HL-60 (cell line): ENCODE measurements around the gene ZNF716.

ENCODE experiments used
- GABPA ChIP-seq: IDR thresholded peaks from 2 replicates; pipeline ENCODE4 v1.6.1; 2012; ENCODE audit warnings: low read depth
- POLR2AphosphoS5 ChIP-seq: IDR thresholded peaks from 2 replicates; pipeline ENCODE4 v1.6.1; 2012; ENCODE audit warnings: low read depth
- REST ChIP-seq: IDR thresholded peaks from 2 replicates; pipeline ENCODE4 v1.6.1; 2012; ENCODE audit warnings: low read depth; ENCODE audit not compliant: insufficient replicate concordance
- TF ChIP-seq, protein P1 (sequence below): IDR thresholded peaks from one replicate; pipeline ENCODE4 v1.5.1; 2011; ENCODE audit warnings: low read length, control low read depth, inconsistent platforms; ENCODE audit not compliant: insufficient read depth

GRCh38 chr7:57427146-57427545, 22.8 kb upstream of the ZNF716 start:
- no peak for TF ChIP-seq GABPA
- TF ChIP-seq, protein P1, sequence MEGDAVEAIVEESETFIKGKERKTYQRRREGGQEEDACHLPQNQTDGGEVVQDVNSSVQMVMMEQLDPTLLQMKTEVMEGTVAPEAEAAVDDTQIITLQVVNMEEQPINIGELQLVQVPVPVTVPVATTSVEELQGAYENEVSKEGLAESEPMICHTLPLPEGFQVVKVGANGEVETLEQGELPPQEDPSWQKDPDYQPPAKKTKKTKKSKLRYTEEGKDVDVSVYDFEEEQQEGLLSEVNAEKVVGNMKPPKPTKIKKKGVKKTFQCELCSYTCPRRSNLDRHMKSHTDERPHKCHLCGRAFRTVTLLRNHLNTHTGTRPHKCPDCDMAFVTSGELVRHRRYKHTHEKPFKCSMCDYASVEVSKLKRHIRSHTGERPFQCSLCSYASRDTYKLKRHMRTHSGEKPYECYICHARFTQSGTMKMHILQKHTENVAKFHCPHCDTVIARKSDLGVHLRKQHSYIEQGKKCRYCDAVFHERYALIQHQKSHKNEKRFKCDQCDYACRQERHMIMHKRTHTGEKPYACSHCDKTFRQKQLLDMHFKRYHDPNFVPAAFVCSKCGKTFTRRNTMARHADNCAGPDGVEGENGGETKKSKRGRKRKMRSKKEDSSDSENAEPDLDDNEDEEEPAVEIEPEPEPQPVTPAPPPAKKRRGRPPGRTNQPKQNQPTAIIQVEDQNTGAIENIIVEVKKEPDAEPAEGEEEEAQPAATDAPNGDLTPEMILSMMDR: no peak
- no peak for TF ChIP-seq POLR2AphosphoS5
- no peak for TF ChIP-seq REST
